ENCODE measurements around the gene DLEU7.

DNA sequence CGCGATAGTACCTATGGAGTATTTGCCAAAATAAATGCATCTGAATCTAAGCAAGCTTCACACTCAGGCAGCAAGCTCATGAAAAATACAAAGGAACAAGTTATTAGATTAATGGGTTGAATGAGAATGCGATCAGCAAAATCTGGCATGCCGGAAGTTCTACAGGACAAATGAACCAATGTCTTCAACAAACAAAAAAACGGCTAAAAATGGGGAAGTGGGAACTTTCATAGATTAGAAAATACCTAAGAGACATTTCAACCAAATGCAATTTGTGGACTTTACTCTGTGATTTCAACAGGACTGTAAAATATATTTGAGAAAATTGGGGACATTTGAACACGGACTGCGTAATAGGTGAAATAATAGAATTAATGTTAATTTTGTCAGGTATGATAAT lies 43.7 kb upstream of the DLEU7 start:
- TF ChIP-seq, protein P1, sequence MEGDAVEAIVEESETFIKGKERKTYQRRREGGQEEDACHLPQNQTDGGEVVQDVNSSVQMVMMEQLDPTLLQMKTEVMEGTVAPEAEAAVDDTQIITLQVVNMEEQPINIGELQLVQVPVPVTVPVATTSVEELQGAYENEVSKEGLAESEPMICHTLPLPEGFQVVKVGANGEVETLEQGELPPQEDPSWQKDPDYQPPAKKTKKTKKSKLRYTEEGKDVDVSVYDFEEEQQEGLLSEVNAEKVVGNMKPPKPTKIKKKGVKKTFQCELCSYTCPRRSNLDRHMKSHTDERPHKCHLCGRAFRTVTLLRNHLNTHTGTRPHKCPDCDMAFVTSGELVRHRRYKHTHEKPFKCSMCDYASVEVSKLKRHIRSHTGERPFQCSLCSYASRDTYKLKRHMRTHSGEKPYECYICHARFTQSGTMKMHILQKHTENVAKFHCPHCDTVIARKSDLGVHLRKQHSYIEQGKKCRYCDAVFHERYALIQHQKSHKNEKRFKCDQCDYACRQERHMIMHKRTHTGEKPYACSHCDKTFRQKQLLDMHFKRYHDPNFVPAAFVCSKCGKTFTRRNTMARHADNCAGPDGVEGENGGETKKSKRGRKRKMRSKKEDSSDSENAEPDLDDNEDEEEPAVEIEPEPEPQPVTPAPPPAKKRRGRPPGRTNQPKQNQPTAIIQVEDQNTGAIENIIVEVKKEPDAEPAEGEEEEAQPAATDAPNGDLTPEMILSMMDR (conservative IDR thresholded peaks at IDR 0.05; ENCODE audit: low read length) = no peak
- TF ChIP-seq EZH2phosphoT487 (IDR thresholded peaks at IDR 0.05; ENCODE audit: borderline replicate concordance) = no peak
